ENCODE measurements around the gene LYZ.
"Not testable (repeated sequence)": the region's sequence is repeated elsewhere in the genome, so short reads cannot be mapped to it uniquely, and the experiment has no call there.

Gene LYZ

DNA sequence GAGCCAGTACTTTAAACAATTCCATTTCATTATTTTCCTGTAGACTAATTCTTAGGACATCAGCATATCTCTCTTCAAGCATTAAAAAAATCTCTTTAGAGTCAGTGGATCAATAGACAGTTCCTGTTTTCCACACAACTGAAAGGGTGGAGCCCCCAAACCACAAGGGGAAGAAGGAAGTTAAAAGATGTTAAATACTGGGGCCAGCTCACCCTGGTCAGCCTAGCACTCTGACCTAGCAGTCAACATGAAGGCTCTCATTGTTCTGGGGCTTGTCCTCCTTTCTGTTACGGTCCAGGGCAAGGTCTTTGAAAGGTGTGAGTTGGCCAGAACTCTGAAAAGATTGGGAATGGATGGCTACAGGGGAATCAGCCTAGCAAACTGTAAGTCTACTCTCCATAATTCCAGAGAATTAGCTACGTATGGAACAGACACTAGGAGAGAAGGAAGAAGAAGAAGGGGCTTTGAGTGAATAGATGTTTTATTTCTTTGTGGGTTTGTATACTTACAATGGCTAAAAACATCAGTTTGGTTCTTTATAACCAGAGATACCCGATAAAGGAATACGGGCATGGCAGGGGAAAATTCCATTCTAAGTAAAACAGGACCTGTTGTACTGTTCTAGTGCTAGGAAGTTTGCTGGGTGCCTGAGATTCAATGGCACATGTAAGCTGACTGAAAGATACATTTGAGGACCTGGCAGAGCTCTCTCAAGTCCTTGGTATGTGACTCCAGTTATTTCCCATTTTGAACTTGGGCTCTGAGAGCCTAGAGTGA lies at the start of gene LYZ:
Gene LYZ, plus strand, starts transcription at position 220 of the 777 bp plus-strand sequence. Its CDS starts 28 bp downstream, at position 248.
- DNase-seq (ENCODE audit: low read depth): no peak

GRCh38 chr12:69298947-69299346 lies 49.2 kb upstream of the LYZ start:
- no peak for DNase-seq (ENCODE audit: low read depth)

DNA sequence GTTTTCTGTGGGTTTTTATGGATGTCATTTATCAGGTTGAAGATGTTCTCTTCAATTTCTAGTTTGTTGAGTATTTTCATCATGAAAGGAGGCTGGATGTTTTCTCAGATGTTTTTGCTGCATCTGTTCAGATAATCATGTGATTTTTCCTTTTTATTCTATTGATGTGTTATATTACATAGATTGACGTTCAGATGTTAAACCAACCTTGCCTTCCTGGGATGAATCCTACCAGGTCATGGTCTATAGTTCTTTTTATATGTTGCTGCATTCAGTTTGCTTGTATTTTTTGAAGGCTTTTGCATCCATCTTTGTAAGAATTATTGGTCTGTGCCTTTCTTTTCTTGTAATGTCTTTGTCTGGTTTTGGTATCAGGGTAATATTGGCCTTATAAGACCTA lies 43.9 kb upstream of the LYZ start:
- no peak for DNase-seq (ENCODE audit: low read depth)

DNA sequence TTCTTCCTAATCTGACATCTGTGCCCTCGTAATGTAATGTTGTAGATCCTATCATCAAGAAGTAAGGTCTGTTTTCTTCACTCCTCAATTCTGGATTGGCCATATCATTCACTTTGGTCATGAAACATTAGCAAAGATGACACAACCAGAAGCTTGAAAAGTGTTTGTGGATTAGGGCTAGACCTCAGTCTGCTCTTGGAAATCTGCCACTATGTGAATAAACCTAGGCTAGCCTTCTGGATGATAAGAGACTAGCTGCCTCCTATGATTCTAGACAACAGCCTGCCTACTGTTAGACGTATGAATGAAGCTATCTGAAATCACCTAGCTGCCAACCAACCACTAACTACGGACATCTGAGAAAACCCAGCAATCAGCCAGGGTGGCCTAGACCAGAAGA lies 38.7 kb upstream of the LYZ start:
- DNase-seq (ENCODE audit: low read depth): no peak

- DNase-seq (ENCODE audit: low read depth): no peak
Observed at GRCh38 chr12:69313209-69313608, 35.0 kb upstream of the LYZ start.

GRCh38 chr12:69316784-69317183 lies 31.4 kb upstream of the LYZ start:
- DNase-seq (ENCODE audit: low read depth): not testable (repeated sequence)

GRCh38 chr12:69317233-69317632 lies 30.9 kb upstream of the LYZ start:
- DNase-seq (ENCODE audit: low read depth): not testable (repeated sequence)

DNA sequence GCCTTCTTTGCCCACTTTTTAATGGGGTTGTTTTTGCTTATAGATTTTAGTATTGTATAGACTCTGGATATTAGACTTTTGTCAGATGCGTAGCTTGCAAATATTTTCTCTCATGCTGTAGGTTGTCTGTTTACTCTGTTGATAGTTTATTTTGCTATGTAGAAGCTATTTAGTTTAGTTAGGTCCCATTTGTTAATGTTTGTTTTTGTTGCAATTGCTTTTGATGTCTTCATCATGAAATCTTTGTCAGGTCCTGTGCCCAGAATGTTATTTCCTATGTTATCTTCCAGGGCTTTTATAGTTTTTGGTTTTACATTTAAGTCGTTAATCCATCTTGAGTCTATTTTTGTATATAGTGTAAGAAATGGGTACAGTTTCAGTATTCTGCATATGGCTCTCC lies 30.0 kb upstream of the LYZ start:
- DNase-seq (ENCODE audit: low read depth): no peak

GRCh38 chr12:69321351-69321750 lies 26.8 kb upstream of the LYZ start:
- DNase-seq (ENCODE audit: low read depth): no peak

DNA sequence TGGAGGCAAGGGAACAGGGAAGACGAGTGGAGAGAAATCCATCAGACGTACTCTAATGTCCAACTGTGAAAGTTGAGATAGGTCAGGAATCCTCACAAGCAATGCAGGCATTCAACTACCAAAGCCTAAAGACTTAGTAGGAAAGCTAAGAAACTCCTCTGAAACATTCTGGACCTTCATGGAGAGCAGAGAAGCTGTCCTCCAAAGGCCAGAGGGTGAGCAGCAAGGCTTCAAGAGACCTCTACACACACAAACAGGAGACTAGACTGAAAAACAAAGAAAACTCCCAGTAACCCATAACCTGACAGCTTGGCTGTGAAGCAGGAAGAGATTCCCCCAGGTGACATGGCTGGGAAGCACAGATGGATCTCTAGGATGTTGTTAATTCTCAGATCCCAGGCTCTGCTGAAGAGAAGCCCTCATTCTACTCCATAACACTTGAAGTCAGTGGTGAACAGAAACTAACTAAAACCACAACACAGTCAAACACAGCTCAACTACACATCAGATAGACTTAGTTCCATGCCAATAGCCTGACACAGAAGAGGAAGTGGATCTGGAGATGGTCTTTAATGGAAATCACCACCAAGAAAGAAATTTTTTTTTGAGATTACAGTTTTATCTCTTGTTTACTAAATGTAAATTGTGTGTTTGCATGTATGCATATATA lies 23.2 kb upstream of the LYZ start:
- DNase-seq (ENCODE audit: low read depth): no peak

DNA sequence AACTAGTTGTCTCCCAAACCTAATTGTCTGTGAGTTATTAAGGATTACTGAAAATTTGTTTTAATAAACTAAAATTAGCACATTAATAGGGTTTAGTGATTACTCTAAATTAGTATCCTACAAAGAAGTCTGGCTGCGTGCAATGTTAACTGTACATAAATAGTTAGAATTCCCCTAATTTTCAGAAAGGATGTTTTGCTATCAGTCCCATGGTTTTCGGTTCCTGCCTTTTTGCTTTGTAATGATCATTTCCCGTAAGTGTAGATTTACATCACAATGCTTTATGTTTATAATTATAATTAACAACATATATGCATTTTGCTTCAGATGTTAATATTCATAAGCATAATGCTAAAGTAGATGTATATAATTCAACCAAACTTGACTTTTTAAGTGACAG lies 19.8 kb upstream of the LYZ start:
- no peak for DNase-seq (ENCODE audit: low read depth)

DNA sequence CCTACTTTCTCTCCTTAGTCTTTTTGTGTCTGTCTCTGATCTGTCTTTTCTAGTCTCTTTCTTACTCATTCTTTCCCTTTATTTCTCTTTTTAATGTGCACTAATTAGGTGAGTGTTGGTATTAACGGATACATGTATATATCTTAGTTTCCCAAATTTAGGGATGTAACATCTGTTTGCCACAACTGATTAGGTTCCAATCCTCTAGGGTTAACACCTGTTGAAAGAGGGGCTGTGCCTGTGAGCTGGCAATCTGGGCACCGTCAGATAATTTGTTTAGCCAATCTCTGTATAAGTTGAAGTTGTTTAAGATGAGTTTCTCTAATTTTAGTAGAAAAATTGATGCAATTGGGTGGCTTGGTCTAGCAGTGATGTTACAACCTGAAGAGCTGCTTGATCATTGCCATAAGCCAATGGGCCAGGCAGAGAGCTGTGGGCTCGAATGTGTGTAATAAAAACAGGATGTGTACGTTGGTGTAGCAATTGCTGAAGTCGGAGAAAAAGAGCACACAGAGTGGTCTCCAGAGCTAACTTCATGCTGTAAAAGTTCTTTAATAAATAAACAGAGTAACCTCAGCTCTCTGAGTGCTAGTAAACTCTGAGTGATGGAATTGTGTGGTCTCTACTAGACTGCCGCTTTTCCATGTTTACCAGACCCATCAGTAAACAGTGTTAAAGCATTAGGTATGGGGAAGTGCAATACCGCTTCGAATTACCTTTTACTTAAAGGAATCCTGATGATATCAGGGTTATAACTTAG lies 18.3 kb upstream of the LYZ start:
- no peak for DNase-seq (ENCODE audit: low read depth)

DNA sequence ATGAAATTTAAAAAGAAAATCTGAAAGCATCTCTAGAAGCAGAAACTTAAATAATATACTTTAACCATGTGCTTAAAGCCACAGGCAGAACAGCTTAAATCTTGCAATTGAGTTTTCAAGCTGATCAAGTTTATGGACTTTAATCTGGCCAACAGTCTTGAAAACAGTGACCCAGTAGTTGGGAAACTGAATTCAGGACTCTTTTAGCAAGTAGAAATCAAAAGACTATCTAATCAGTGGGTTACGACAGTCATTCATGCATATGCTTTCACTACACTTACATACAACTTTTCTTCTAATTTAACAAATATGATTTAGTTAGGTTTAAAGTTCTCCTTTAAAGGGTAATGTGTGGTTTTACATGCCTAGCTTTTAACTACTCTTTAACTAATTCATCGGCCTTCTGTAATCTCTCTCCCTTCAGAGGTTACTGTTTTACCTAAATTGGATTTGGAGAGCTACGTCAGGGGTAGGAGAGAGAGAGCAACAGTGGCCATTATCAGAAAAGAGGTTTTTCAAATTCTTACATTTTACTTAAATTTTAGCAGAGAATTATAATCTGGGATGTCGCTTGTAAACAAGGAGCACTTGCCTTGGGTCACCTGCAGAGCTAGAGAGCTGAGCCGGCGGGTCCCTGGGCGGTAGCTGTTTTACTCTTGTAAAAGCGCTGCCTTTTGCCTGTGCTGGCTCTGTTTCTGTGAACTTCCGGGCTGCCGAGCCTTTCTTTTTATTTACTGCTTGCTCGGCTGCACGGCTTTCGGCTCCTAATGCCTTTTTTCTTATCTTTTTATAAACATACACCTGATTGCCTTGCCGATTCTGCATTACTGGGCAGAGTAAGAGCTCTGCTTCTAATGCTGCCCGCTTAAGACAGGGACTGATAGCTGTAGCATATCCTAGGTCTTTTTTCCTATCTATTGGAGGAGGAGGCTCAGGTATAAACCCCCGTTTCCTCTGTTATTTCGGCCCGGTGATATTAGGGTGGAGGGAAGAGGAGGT lies 17.4 kb upstream of the LYZ start:
- no peak for DNase-seq (ENCODE audit: low read depth)

GRCh38 chr12:69331519-69331908 lies 16.7 kb upstream of the LYZ start:
- no peak for DNase-seq (ENCODE audit: low read depth)

DNA sequence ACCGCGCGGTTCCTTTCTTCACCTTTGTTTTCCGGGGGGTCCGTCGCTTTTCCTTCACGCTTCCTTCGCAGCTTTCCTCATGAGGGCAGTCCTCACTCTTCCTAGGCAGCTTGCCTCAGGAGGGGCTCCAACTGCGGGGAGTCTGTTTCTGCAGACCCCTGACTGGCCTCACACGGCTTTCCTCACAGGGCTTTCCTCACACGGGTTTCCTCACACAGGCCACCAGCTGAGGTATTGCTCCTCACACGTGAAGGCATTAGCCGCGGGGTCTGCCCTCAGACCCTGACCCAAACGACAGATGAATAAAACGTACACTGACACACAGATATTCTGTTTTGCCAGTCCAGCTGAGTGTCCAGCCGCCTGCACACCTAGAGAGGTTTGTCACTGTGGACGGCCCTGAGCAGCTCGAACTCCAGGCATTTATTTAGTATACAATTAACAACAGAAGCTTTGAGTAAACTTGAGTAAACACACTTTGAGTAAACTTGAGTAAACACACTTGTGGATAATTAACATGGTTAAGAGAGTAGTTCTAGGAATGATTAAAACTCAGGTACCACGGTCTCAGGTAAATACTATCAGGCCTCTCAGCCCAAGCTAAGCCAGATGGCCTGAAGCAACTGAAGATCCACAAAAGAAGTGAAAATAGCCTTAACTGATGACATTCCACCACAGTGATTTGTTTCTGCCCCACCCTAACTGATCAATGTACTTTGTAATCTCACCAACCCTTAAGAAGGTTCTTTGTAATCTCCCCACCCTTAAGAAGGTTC lies 16.1 kb upstream of the LYZ start:
- no peak for DNase-seq (ENCODE audit: low read depth)

DNA sequence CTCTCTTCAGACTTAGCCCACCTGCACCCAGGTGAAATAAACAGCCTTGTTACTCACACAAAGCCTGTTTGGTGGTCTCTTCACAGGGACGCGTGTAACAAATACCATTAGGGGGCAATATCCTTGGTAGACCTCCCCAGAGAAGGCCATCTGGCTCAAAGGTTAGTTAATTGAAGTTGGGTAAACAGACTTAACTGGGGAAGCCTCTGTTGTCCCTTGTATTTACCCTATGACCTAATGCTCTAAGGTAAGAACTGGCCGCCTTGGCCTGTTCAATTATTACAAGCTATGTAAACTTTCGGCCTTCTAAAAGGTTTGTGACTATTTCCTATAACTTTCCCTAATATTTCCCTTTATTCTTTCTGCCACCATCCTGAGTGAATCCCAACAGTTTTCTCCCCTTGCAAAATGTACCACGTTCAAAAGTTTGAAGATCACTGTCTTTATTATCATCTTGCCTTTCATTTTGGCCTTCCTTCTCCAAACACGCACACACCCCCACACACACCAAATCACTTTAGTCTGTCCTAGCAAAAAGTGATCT lies 15.3 kb upstream of the LYZ start:
- no peak for DNase-seq (ENCODE audit: low read depth)

DNA sequence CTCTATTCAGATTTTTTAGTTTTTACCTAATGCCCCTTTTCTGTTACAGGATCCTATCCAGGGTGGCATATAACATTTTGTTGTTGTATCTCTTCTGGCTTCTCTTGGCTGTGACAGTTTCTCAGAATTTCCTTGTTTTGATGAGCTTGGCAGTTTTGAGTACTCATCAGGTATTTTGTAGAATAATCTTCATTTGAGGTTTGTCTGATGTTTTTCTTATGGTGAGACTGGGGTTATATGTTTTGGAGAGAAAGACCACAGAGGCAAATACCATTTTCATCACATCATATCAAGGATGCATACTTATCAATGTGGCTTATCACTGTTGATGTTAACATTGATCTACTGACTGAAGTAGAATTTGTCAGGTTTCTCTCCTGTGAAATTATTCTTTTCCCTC lies 14.0 kb upstream of the LYZ start:
- no peak for DNase-seq (ENCODE audit: low read depth)

DNA sequence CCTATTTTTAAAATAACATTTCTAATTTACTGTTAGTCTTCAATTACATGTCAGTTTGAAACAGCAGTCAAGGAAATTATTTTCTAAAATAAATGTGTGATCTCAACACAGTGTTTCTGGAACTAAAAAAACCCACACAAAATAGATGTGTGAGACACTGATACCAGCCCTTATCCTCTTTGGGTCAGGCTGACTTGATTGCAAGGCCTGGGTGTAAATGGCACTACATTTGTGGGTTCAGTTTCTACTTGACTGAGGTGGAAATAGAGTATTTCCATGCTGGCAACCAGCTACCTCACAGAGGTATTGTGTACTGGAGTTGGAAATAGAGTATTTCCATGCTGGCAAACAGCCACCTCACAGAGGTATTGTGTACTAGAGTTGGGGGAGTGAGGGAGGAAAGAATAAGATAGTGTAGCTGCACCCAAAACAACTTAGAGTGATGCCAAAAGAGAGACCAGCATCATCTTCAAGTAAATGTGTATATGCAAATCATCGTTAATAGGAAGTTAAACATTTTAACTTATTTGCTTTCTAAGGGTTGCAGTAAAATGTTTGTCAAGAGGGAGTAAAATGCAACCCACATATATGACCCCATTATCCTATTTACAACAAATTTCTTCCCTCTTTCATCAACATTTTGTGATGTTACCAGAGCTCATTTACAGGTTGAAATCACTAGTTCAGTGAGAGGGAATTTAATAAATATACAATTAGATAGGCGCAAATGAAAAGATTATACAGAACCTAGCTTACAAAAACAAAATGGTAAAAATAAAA lies 10.7 kb upstream of the LYZ start:
- no peak for DNase-seq (ENCODE audit: low read depth)

- no peak for DNase-seq (ENCODE audit: low read depth)
Observed at GRCh38 chr12:69338120-69338859, 9.9 kb upstream of the LYZ start.
